Astrocyte of the cerebellum (primary cell): ENCODE measurements around the gene KIAA1328.

Experiments
- DNase-seq: peaks from one replicate; pipeline ENCODE4 v3.0.0-alpha.2; 2011; ENCODE audit warnings: low read depth
- H3K4me3 ChIP-seq: 2 replicates; pipeline ENCODE4 v1.5.1; 2011; ENCODE audit warnings: mild to moderate bottlenecking, low read depth, low read length, moderate library complexity
- in situ Hi-C: cut with HindIII; loops from 2 replicates; pipeline ENCODE4 v1.10.0; 2017; ENCODE audit warnings: low sequenced_read_pairs
- TF ChIP-seq, protein P1 (sequence below): IDR thresholded peaks from 2 replicates; pipeline ENCODE4 v1.5.1; 2012; ENCODE audit warnings: low read length, low read depth, moderate library complexity, mild to moderate bottlenecking; ENCODE audit errors: missing control alignments

Gene KIAA1328

DNA sequence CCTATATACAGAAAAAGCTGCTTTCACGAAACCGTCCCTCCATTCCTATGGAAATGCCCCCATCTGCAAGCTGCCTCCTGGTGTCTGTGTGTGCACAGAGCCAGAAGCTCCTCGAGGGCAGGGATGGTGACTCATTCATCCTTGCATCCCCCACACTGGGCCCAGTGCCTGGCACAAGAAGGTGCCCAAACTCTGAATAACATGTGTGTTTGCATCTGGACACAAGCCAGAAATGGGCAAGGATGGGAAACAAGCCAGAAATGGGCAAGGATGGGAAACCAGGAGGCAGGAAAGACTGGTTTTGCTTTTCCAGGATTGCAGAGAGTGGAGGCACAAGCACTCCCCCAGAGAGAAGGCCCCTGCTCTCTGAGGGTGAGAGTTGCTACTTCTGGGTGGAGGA is 422.8 kb downstream of the KIAA1328 start:
- no peak overlapping the region for H3K4me3 ChIP-seq
- in situ Hi-C loops, result no loop called here
- TF ChIP-seq, protein P1, sequence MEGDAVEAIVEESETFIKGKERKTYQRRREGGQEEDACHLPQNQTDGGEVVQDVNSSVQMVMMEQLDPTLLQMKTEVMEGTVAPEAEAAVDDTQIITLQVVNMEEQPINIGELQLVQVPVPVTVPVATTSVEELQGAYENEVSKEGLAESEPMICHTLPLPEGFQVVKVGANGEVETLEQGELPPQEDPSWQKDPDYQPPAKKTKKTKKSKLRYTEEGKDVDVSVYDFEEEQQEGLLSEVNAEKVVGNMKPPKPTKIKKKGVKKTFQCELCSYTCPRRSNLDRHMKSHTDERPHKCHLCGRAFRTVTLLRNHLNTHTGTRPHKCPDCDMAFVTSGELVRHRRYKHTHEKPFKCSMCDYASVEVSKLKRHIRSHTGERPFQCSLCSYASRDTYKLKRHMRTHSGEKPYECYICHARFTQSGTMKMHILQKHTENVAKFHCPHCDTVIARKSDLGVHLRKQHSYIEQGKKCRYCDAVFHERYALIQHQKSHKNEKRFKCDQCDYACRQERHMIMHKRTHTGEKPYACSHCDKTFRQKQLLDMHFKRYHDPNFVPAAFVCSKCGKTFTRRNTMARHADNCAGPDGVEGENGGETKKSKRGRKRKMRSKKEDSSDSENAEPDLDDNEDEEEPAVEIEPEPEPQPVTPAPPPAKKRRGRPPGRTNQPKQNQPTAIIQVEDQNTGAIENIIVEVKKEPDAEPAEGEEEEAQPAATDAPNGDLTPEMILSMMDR, result no peak
- no peak for DNase-seq

DNA sequence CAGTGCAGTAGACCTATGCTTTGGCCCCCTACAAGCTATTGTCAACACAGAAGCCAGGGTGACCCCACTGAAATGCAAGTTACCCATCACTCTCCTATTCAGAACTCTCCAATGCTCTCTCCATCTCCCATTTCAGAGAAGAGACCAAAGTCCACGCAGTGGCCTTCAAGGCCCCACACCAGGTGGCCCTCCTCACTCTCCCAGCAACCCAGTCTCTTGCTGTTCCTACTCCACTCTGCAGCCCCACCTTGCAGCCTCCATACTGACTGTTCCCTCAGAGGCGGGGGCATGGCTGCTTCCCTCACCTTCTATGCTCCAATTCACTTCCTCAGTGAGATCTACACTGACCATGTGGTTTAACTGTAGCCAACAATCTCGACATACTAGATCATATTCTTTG is 423.4 kb downstream of the KIAA1328 start:
- TF ChIP-seq, protein P1, result no peak
- no peak for DNase-seq
- in situ Hi-C loops, result no loop called here
- no peak overlapping the region for H3K4me3 ChIP-seq

DNA sequence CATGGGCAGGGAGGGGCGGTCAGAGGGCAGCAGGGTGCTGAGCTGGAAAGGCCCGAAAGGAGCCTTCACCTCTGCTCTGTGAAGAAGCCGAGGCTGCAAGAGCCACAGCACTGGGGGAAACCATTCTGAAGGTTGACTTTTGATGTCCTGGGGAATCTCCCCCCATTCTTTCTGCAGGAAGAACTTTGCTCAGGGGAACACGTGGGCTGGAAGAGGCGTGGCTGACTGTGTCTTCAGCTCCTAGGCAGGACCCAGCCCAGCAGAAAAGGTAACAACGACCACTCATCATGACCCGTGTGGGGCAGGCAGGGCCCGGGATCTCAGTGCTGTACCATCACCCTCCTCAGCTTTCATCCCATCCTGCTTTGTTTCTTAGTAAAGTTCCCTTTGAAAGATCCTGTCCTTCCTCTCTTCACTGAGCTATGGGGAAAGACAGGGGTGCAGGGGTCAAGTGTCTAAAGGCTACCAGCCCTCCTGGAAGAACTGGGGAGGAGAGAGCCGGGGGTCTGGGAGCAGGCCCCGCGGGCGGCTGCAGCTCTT is 424.0 kb downstream of the KIAA1328 start:
- no peak overlapping the region for H3K4me3 ChIP-seq
- TF ChIP-seq, protein P1, result no peak
- in situ Hi-C loops, result no loop called here
- DNase-seq, result no peak

DNA sequence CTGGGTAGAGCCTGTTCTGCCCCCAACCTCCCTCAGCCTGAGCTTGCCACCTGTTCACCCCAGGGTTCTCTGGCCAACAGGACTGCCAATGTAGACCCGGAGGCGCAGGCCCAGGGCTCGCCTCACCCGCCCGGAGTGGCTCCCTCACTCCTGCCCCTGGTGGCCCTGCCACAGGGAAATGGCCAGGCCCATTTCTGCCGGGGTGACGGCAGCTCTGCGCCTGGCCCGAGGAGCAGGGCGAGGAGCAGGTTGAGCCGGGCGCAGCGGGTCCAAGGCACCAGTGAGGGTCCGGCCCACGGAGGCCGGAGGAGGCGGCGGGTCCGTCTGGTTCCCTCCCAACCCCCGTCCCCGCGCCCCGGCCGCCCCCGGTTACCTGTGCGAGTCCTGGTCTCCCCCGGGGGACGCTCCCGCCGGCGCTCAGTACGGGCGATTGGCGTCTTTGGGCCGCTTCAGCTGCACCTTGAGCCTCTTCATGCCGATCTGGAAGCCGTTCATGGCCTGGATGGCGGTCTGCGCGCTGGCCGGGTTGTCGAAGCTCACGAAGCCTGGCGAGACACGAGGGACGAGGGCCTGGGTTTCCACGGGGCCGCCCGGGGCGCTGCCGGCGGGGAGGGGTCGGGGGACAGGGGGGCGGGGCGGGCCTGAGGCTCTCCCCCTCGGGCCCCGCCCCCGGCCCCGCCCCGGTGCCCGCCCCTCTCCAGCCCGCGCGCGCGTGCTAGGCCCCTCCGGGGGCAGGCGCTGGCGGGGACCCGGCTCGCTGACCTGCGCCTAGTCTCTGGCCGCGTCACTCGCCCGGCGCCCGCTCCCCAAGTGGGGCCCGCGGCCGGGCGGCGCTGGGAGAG is 424.7 kb downstream of the KIAA1328 start:
- in situ Hi-C loops, result no loop called here
- no peak for DNase-seq
- peak overlapping the region; percentile 36 for H3K4me3 ChIP-seq
- TF ChIP-seq, protein P1, result no peak

DNA sequence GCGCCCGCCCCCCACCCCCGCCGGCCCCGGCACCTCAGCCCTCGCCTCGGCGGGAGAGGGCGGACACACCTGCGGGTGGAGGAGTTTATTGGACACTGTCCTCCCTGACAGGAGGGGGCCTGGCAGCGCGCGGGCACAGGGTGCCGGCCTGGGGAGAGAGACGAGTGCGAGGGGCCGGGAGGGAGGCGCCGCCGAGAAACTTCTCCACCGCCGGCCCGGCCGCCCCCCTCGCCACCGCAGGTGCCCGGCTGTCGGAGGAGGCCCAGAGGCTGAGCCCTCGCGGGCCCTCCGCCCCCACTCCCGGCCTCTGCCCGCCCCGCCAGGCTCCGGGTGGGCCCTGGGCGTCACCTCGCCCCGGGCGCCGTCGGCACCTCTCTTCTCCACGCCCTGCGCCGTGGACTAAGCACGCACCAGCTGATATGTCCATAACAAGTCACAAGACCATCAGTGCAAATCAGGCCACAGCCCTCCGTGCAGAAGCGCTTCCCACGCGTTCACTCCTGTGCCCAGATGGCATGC is 425.4 kb downstream of the KIAA1328 start:
- in situ Hi-C loops, result no loop called here
- no peak for DNase-seq
- peak overlapping the region; percentile 36 for H3K4me3 ChIP-seq
- TF ChIP-seq, protein P1, result no peak

DNA sequence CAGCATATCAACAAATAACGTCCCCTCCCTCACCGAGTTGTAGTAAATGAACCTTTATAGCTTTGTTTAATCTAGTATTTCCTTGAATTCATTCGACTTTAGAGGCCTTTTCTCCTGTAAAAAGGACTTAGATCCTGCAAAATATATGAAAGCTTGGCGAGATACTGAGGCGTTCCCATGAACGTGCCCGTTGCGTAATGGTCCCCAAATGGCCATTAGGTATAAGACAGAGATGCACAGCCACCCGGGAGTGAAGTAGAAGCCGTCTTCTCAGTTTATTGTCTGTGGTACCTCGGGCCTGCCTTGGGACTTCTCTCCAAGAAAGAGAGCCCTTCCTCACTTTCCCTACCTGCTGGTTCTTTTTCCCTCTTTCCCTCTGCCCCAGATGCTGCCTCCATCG is 426.0 kb downstream of the KIAA1328 start:
- in situ Hi-C loops, result no loop called here
- TF ChIP-seq, protein P1, result no peak
- DNase-seq, result no peak
- no peak overlapping the region for H3K4me3 ChIP-seq
